BJ (cell line): ENCODE measurements around the gene ABHD8. TPM values are rescaled to one million over a fixed set of nuclear protein-coding genes. Genes with fewer than 3 reads are reported as not detected.

Source experiments
- CTCF ChIA-PET: fragments of 350-600 bp; formaldehyde crosslinking; extraction: SDS; loops from one replicate; lab custom pipeline; 2021; ENCODE audit warnings: antibody characterized with exemption, inconsistent platforms; lab: Yijun Ruan, JAX
- POLR2A ChIA-PET: fragments of 300-600 bp; sonication (Branson Sonifier 250); formaldehyde crosslinking; extraction: SDS; loops from one replicate; lab custom pipeline; 2021; ENCODE audit warnings: antibody characterized with exemption; lab: Charles Lee
- DNase-seq: peaks from one replicate; pipeline ENCODE4 v3.0.0-alpha.2; 2011; ENCODE audit warnings: low read depth
- H3K27me3 ChIP-seq: 2 replicates; pipeline ENCODE4 v1.6.0; 2011; ENCODE audit warnings: low read length; ENCODE audit not compliant: control insufficient read depth, insufficient read depth
- H3K36me3 ChIP-seq: 2 replicates; pipeline ENCODE4 v1.5.1; 2011; ENCODE audit warnings: low read length; ENCODE audit not compliant: control insufficient read depth, insufficient read depth
- H3K4me3 ChIP-seq: 2 replicates; pipeline ENCODE4 v1.5.1; 2011; ENCODE audit warnings: low read depth, mild to moderate bottlenecking, control low read depth, low read length
- CTCF ChIP-seq: IDR thresholded peaks from 2 replicates; pipeline ENCODE4 v1.5.1; 2011; ENCODE audit warnings: low read depth, mild to moderate bottlenecking, control low read depth, inconsistent platforms, low read length, moderate library complexity; ENCODE audit not compliant: insufficient read depth
- polyA plus RNA-seq: library from polyadenylated mRNA; depleted of rRNA; stranded (reverse); fragments of >200 nt; gene quantifications from 2 replicates; pipeline ENCODE4 v1.2.3, GENCODE V29; 2011

The ABHD8 gene
- polyA plus RNA-seq, 1 experiment, result 11.0 TPM

DNA sequence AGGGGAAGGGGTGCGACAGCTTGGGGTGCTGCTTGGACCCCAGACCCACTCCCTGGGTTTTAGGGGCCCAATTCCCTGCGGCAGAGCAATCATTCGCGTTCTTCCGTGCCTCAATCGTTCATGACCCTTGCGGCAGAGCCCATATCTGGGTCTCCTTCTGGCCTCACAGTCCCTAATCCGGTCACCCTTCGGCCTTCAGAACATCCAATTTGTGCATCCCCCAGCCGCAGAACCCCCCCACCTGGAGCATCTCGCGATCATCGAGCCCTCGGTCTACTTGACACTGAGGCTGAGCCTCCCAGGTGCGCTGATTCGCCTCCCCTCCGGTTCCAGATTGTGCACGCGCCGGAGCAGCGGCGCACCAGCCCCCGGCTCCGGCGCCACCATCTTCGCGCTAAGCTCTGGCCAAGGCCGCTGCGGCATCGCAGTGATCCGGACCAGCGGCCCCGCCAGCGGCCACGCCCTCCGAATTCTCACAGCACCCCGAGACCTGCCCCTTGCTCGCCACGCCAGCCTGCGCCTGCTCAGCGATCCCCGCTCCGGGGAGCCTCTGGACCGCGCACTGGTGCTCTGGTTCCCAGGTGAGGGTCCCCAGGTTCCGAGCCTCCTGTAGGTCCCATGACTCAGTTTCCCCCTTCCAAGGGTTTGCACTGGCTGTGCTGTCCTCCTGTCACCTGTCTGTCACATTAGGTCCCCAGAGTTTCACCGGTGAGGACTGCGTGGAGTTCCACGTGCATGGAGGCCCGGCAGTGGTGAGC is 34.6 kb upstream of the ABHD8 start:
- ChIA-PET POLR2A (no interaction called here), CTCF (interaction anchor here (0.6 kb wide), 1 partner anchor 242 kb away, joined by 3 read pairs; no protein-coding TSS in a partner anchor)
- Histone ChIP-seq H3K36me3 (peaks cover 2% of the 10 kb centered on the region), H3K4me3 (peak overlapping the region; percentile 72), H3K27me3 (no peaks in the 10 kb centered on the region)
- DNase-seq, result no peak
- TF ChIP-seq CTCF, result no peak

GRCh38 chr19:17336872-17337674 is 33.8 kb upstream of the ABHD8 start, which contains the start of gene GTPBP3:
Gene GTPBP3 (plus strand): TSS chr19:17337553. CDS start chr19:17337612, 59 bp downstream.
- TF ChIP-seq CTCF, result no peak
- H3K36me3 ChIP-seq, result peaks cover 2% of the 10 kb centered on the region
- peak; percentile 86 for DNase-seq
- CTCF ChIA-PET, result no interaction called here
- H3K27me3 ChIP-seq, result no peaks in the 10 kb centered on the region
- POLR2A ChIA-PET, result no interaction called here
- peak within 1 kb of the TSS; percentile 72 for H3K4me3 ChIP-seq

DNA sequence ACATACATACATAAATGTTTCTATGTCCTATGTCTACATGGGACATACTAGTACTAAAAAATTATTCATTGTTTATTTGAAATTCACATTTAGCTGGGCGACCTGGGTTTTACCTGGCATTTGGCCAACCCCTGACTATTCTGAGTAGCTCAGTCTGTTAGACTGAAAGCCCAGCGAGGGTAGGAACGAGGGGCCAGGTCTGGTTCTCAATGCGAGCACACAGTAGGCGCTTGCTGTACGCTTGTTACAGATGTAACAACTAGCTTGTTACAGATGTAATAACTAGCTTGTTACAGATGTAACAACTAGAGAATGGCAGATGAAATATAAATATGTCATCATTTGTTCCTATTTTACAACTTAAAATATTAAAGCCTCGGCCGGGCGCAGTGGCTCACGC is 32.4 kb upstream of the ABHD8 start:
- Histone ChIP-seq H3K4me3 (no peak overlapping the region), H3K27me3 (no peaks in the 10 kb centered on the region), H3K36me3 (no peaks in the 10 kb centered on the region; the same call in 1 of the 2 replicates)
- ChIA-PET POLR2A (interaction anchor here (0.6 kb wide), 1 partner anchor 12 kb away, joined by 5 read pairs; no protein-coding TSS in a partner anchor), CTCF (interaction anchor here (1.0 to 2.2 kb wide), 5 partner anchors 30 to 53 kb away, joined by 3 to 10 read pairs (median 4); partner anchors contain the start of genes ABHD8 and MRPL34)
- TF ChIP-seq CTCF, result no peak
- no peak for DNase-seq

GRCh38 chr19:17334414-17335409 is 31.5 kb upstream of the ABHD8 start, which contains the start of gene ANO8:
Gene ANO8 (minus strand): TSS chr19:17334855. CDS start chr19:17334670, 185 bp downstream.
- no peaks in the 10 kb centered on the region; the same call in 1 of the 2 replicates for H3K36me3 ChIP-seq
- H3K27me3 ChIP-seq, result no peaks in the 10 kb centered on the region
- H3K4me3 ChIP-seq, result peak within 1 kb of the TSS; percentile 50
- ChIA-PET POLR2A (interaction anchor here (0.5 to 0.6 kb wide), 2 partner anchors 11 to 132 kb away, joined by 5 read pairs; no protein-coding TSS in a partner anchor), CTCF (interaction anchor here (1.0 to 2.2 kb wide), 7 partner anchors 29 to 57 kb away, joined by 3 to 10 read pairs (median 5); partner anchors contain the start of genes ABHD8 and MRPL34)
- DNase-seq, result peak; percentile 79
- TF ChIP-seq CTCF, result no peak
